ENCODE measurements around the gene OXT. TPM values are rescaled to one million over a fixed set of nuclear protein-coding genes. Genes with fewer than 3 reads are reported as not detected.
"Not testable (repeated sequence)": the region's sequence is repeated elsewhere in the genome, so short reads cannot be mapped to it uniquely, and the experiment has no call there.

Gene OXT
- total and polyA plus RNA-seq, 2 donors, result 0.48 TPM; not detected in 1

DNA sequence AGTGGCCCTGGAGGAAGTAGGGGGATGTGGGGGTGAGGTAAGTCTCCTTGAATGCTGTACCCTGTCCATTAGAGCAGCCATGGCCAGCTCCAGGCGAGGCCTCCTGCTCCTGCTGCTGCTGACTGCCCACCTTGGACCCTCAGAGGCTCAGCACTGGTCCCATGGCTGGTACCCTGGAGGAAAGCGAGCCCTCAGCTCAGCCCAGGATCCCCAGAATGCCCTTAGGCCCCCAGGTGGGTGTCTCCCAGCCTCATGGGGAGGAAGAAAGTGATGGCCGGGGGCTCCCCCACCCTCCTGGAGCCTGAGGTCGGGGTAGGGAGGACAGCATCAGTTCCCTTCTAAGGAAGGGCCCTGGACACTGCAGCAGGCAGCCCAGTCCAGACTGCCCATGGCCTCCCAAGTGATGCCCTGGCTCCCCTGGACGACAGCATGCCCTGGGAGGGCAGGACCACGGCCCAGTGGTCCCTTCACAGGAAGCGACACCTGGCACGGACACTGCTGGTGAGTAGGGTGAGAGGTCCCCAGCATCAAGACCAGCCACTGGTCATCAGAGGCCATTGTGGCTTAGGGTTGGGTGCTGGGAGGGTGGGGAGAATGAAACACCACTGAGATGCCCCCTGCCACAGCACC, 27.0 kb upstream of the OXT start:
- Histone ChIP-seq H3K4me3 (ENCODE audit: low read depth, low read length) (no peak overlapping the region), H3K36me3 (ENCODE audit: insufficient read depth) (peaks cover 3% of the 10 kb centered on the region), H3K4me1 (ENCODE audit: insufficient read depth) (no peaks in the 10 kb centered on the region), H3K27ac (ENCODE audit: low read depth) (no peak overlapping the region)
- no peak for DNase-seq (ENCODE audit: extremely low spot score)
- WGBS, result 89% methylated on average over 8 of the region's 8 CpGs

DNA sequence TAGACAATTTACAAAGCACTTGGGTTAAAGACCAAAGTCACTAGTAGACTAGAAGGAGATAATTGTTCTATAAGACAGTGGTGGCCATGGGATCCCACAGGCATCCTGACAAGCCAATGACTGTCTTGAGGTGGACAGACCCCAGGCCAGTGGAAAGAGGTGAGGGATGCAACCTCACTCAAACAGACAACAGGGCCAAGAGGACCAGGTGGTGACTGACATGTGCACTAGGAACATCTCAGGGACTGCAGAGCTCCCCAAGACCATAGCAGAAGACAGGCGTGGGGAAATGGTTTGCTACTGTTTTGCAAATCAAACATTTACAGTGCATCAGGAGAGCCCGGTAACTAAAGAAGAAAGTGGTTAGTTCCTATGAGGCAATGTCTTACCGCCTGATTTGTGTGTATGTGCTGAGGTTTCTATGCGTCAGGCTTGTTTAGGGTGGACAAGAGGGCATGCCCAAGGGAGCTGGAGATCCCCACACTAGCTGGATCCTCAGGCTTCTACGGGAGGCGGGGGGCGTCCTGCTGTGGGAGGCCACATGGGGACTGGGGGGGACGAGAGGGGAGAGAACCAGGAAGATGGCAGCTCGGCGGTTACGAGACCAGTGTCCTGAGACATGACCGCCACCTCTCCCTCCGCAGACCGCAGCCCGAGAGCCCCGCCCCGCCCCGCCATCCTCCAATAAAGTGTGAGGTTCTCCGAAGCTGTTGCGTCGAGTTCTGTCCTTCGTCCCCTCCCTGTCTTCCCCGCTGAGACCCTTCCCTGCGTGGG, 26.2 kb upstream of the OXT start:
- 2% methylated on average over 24 of the region's 24 CpGs for WGBS
- Histone ChIP-seq H3K4me1 (ENCODE audit: insufficient read depth) (no peaks in the 10 kb centered on the region), H3K36me3 (ENCODE audit: insufficient read depth) (peaks cover 3% of the 10 kb centered on the region), H3K27ac (ENCODE audit: low read depth) (peak overlapping the region; percentile 94), H3K4me3 (ENCODE audit: low read depth, low read length) (peak overlapping the region; percentile 93)
- DNase-seq (ENCODE audit: extremely low spot score), result no peak

DNA sequence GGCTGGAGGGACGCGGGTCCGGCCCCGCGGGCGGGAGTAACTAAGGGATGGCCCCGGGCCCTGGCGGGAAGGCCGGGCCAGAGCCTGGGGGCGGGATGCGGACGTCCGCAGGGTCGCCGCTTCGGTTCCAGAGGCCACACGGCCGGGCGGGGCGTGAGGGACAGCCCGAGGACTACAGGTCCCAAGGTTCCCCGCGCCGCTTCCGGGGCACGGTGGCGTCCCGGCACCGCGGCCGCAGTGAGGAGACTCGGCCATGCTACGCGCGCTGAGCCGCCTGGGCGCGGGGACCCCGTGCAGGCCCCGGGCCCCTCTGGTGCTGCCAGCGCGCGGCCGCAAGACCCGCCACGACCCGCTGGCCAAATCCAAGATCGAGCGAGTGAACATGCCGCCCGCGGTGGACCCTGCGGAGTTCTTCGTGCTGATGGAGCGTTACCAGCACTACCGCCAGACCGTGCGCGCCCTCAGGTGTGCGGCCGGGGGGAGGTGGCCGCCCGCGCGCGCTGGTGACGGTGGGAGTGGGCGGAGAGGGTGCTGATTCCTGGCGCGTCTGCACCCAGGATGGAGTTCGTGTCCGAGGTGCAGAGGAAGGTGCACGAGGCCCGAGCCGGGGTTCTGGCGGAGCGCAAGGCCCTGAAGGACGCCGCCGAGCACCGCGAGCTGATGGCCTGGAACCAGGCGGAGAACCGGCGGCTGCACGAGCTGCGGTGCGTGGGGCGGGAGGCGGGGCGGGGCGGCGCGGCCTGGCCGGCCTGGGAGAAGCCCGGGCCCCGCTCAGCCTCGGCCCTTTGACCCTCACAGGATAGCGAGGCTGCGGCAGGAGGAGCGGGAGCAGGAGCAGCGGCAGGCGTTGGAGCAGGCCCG, 25.4 kb upstream of the OXT start, which contains the start of gene MRPS26:
Gene MRPS26, plus strand, starts transcription at position 237 of the 861 bp plus-strand sequence. Its CDS starts 17 bp downstream, at position 254.
- Histone ChIP-seq H3K4me3 (ENCODE audit: low read depth, low read length) (peak within 1 kb of the TSS; percentile 93), H3K4me1 (ENCODE audit: insufficient read depth) (no peaks in the 10 kb centered on the region), H3K36me3 (ENCODE audit: insufficient read depth) (peaks cover 3% of the 10 kb centered on the region), H3K27ac (ENCODE audit: low read depth) (peak within 1 kb of the TSS; percentile 94)
- under 1% methylated on average over 104 of the region's 104 CpGs for WGBS
- DNase-seq (ENCODE audit: extremely low spot score), result peak; percentile 66

DNA sequence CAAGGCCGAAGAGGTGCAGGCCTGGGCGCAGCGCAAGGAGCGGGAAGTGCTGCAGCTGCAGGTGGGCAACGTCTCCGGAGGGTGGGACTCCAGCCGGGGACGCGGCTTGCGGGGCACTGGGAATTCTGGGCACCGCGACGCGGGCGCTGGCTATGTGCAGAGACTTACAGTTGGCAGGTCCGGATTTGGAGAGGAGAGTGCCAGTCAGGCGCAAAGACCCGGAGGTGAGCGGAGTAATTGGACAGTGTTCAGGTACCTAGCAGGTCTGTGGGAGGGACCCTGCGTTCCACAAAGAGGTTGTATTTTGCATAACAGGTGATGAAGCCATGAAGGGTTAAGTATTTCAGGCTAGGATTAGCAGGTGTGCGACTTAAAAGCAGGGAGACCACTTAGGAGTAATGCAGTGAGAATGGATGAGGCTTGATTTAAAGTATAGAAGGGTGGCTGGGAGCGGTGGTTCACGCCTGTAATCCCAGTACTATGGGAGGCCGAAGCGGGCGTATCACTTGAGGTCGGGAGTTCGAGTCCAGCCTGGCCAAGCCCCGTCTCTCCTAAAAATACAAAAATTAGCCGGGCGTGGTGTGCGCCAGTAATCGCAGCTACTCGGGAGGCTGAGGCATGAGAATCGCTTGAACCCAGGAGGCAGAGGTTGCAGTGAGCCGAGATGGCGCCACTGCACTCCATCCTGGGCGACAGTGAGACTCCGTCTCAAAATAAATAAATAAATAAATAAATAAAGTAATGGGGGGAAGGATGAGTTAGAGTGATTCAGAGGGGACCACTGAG, 24.6 kb upstream of the OXT start:
- Histone ChIP-seq H3K36me3 (ENCODE audit: insufficient read depth) (peaks cover 3% of the 10 kb centered on the region), H3K4me1 (ENCODE audit: insufficient read depth) (no peaks in the 10 kb centered on the region), H3K27ac (ENCODE audit: low read depth) (no peak overlapping the region), H3K4me3 (ENCODE audit: low read depth, low read length) (peak overlapping the region; percentile 93)
- DNase-seq (ENCODE audit: extremely low spot score), result no peak
- WGBS, result 40% methylated on average over 39 of the region's 39 CpGs

DNA sequence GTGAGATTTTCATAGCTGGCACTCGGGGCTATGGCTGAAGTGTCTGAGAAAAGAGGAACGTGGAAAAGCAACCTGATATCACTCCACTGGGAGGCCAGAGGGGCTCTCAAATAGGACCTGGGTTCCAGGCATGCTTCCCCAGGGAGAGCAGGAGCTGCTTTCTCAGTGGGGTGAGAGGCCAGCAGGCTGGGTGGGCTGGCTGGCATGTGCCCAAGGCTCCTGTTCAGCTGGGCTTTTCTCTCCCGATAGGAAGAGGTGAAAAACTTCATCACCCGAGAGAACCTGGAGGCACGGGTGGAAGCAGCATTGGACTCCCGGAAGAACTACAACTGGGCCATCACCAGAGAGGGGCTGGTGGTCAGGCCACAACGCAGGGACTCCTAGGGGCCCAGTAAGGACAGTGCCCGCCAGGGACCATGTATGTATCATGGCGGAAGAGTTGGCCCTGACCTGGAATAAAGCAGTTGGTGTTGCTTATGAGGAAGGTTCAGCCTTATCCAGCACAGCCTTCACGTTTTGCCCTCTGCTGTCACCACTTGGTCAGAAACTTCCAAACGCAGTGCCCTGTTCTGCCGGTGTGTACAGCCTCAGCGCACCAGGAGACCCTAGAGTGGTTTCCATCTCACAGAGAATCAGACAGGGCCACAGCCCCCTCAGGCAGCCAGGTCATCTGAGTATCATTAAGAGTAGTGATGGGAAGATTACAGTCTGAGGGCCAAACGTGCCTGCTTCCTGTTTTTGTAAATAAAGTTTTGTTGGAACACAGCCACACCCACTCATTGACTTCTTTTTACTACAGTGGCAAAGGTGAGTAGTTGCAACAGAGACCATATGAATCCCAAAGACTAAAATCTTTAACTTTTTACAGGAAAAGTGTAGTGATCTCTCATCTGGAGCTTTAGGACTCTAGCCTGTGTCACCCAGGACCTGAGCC, 23.7 kb upstream of the OXT start:
- 82% methylated on average over 14 of the region's 14 CpGs for WGBS
- no peak overlapping the region for H3K27ac ChIP-seq (ENCODE audit: low read depth)
- H3K36me3 ChIP-seq (ENCODE audit: insufficient read depth), result peaks cover 3% of the 10 kb centered on the region
- no peaks in the 10 kb centered on the region for H3K4me1 ChIP-seq (ENCODE audit: insufficient read depth)
- no peak for DNase-seq (ENCODE audit: extremely low spot score)
- no peak overlapping the region for H3K4me3 ChIP-seq (ENCODE audit: low read depth, low read length)

DNA sequence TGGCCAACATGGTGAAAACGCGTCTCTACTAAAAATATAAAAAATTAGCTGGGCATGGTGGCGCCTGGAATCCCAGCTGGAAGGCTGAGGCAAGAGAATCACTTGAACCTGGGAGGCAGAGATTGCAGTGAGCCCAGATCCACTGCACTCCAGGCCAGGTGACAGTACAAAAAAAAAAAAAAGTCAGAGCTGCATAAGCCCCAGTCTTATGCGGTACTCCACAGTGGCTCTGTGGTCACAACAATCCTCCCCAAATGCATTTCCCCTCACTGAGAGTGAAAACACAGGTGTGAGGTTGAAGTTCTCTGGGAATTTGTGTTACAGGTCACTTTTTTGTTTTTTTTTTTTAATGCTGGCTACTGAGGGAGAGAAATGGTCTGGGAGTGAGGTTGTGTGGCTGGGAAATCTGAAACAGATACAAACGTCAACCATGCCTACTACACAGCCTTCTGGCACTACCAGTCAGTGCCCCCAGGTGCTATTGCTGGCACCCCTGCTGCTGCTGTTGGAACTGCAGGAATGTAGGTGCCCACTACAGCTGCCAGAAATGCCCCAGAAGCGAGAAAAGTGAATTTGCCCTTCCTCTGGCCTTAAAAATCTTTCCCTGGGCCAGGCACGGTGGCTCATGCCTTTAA, 19.9 kb upstream of the OXT start:
- 65% methylated on average over 7 of the region's 7 CpGs for whole genome bisulfite sequencing
- H3K27ac ChIP-seq (ENCODE audit: low read depth), result no peak overlapping the region

DNA sequence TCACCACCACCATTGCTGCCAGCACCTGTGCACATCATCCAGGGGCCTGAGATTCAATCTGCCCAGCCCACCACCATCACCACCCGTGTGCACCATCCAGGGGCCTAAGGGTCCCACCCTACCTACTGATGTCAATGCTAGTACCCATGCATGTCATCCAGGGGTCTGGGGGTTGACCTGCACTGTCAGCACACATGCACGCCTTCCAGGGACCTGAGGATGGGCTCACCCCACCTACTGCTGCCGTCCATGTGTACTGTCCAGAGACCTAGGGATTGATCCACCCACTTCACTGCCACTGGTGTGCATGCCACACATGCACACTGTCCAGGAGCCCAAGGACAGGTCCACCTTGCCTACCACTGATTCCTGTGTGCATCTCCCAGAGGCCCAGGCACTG, 11.9 kb upstream of the OXT start:
- H3K27ac ChIP-seq (ENCODE audit: low read depth), result no peak overlapping the region
- no peaks in the 10 kb centered on the region for H3K36me3 ChIP-seq (ENCODE audit: insufficient read depth)
- no peak overlapping the region for H3K4me3 ChIP-seq (ENCODE audit: low read depth, low read length)
- no peak for DNase-seq (ENCODE audit: extremely low spot score)
- no peaks in the 10 kb centered on the region for H3K4me1 ChIP-seq (ENCODE audit: insufficient read depth)
- 90% methylated on average over 3 of the region's 3 CpGs for WGBS

More for the DNA sequence above, 19.9 kb upstream of the OXT start:
- no peak for DNase-seq (ENCODE audit: extremely low spot score)
- no peak overlapping the region for H3K4me3 ChIP-seq (ENCODE audit: low read depth, low read length)
- peaks cover 3% of the 10 kb centered on the region for H3K36me3 ChIP-seq (ENCODE audit: insufficient read depth)
- H3K4me1 ChIP-seq (ENCODE audit: insufficient read depth), result no peaks in the 10 kb centered on the region

DNA sequence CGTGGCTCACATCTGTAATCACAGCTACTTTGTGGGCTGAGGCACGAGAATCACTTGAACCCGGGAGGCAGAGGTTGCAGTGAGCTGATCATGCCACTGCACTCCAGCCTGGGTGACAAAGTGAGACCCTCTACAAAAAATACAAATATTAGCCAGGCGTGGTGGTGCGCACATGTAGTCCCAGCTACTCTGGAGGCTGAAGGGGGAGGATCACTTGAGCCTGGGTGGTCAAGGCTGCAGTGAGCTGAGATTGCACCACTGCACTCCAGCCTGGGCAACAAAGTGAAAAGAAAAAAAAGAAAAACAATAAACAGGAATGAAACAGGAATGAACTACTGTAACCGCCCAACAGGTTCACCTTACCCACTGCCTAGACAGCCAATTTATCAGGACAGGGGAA, 7.3 kb upstream of the OXT start:
- H3K4me3 ChIP-seq (ENCODE audit: low read depth, low read length); H3K27ac ChIP-seq (ENCODE audit: low read depth); H3K4me1 ChIP-seq (ENCODE audit: insufficient read depth); DNase-seq (ENCODE audit: extremely low spot score); H3K36me3 ChIP-seq (ENCODE audit: insufficient read depth): not testable (repeated sequence)
- 82% methylated on average over 6 of the region's 6 CpGs for WGBS

DNA sequence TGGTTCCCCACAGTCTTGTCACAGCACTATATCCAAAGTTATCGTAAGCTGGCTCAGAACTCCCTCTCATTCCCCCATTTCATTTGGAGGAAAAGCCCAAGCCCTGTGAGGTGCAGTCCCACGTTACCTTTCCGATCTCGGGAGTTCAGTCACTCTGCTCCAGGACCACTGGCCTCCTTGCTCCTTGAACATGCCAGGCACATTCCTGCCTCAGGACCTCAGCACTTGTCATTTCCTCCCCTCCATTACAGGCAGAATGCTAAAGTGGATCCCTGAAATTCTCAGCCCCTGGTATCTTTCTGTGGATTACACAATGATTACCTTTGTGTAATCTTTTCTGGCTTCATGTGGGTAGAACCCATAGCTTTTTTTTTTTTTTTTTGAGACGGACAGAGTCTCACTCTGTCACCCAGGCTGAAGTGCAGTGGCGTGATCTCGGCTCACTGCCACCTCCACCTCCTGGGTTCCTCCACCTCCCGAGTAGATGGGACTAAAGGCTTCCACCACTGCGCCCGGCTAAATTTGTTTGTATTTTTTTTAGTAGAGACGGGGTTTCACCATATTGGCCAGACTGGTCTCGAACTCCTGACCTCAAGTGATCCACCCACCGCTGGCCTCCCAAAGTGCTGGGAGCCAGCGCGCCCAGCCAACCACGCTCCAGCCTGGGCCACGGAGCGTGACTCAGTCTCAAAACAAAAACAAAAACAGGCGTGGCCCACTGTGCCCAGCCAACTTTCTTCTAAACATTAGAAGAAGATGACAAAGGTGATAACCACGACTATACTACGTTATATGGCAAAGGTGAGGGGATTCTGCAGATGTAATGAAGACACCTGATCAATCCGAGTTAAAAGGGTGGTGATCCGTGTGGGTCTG, 4.0 kb upstream of the OXT start:
- DNase-seq (ENCODE audit: extremely low spot score), result no peak
- H3K36me3 ChIP-seq (ENCODE audit: insufficient read depth), result no peaks in the 10 kb centered on the region
- no peaks in the 10 kb centered on the region for H3K4me1 ChIP-seq (ENCODE audit: insufficient read depth)
- no peak overlapping the region for H3K4me3 ChIP-seq (ENCODE audit: low read depth, low read length)
- H3K27ac ChIP-seq (ENCODE audit: low read depth), result no peak overlapping the region
- WGBS, result 76% methylated on average over 23 of the region's 23 CpGs

DNA sequence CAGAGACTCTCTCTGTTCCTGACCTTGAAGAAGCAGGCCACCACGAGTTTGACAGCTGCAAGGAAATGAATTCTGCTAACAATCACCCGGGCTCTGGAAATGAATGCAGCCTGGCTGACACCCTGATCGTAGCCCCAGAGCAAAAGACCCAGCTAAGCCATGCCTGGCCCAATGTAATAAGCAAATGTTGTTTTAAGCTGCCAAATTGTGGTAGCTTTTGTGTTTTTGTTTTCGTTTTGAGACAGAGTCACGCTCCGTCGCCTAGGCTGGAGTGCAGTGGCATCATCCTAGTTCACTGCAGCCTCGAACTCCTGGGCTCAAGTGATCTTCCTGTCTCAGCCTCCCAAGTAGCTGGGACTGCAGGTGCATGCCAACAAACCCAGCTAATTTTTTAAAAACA, 3.3 kb upstream of the OXT start:
- no peak for DNase-seq (ENCODE audit: extremely low spot score)
- no peak overlapping the region for H3K4me3 ChIP-seq (ENCODE audit: low read depth, low read length)
- no peaks in the 10 kb centered on the region for H3K4me1 ChIP-seq (ENCODE audit: insufficient read depth)
- 61% methylated on average over 8 of the region's 8 CpGs for WGBS
- no peaks in the 10 kb centered on the region for H3K36me3 ChIP-seq (ENCODE audit: insufficient read depth)
- H3K27ac ChIP-seq (ENCODE audit: low read depth), result no peak overlapping the region

Data from urinary bladder (tissue), 4 donors.